Sigmoid colon (tissue), 4 donors: ENCODE data around the gene BTBD9.

Experiments used
- EP300 ChIP-seq, 4 donors: sonication (generic); formaldehyde crosslinking; IDR thresholded peaks; one replicate each; pipeline ENCODE4 v1.6.1; 2017; ENCODE audit warnings: antibody characterized with exemption in 4 of 4
- POLR2A ChIP-seq, 2 donors: fragments of 450-650 bp; IDR thresholded peaks; one replicate each; pipeline ENCODE4 v1.6.1; 2016; ENCODE audit warnings: antibody characterized with exemption in 2 of 2, mild to moderate bottlenecking in 2 of 2, moderate library complexity in 2 of 2
- POLR2AphosphoS5 ChIP-seq, 4 donors: sonication (generic); formaldehyde crosslinking; IDR thresholded peaks; one replicate each; pipeline ENCODE4 v1.6.1; 2017; ENCODE audit warnings: antibody characterized with exemption in 4 of 4
- TF ChIP-seq, protein P1 (sequence below), 4 experiments: fragments of 450-650 bp in 3 of 4; fragments of 200-600 bp in 1 of 4; IDR thresholded peaks; one replicate each; pipeline ENCODE4 v1.5.1; 2016 to 2019; ENCODE audit warnings: antibody characterized with exemption in 4 of 4, mild to moderate bottlenecking in 3 of 4, moderate library complexity in 2 of 4

DNA sequence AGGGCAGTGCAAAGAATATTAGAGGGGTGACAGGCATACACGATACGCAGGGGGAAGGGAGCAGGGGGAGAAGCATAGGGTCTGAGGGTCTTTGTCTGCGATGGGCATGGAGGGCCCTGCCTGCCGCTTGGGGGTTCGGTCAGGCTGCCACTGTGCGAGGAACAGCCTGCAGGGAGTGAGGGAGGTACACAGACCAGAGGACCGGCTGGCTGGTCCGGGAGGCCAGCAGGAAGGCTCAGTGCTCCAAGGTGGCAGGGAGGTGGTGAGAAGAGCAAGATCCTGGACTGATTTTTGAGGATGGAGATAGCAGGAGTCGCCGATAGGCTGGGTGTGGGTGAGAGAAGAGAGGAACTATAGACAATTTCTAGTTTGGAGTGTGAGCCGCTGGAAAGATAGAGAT is 481.8 kb downstream of the BTBD9 start:
- TF ChIP-seq POLR2A (IDR thresholded peaks at IDR 0.05): no peak
- TF ChIP-seq, protein P1, sequence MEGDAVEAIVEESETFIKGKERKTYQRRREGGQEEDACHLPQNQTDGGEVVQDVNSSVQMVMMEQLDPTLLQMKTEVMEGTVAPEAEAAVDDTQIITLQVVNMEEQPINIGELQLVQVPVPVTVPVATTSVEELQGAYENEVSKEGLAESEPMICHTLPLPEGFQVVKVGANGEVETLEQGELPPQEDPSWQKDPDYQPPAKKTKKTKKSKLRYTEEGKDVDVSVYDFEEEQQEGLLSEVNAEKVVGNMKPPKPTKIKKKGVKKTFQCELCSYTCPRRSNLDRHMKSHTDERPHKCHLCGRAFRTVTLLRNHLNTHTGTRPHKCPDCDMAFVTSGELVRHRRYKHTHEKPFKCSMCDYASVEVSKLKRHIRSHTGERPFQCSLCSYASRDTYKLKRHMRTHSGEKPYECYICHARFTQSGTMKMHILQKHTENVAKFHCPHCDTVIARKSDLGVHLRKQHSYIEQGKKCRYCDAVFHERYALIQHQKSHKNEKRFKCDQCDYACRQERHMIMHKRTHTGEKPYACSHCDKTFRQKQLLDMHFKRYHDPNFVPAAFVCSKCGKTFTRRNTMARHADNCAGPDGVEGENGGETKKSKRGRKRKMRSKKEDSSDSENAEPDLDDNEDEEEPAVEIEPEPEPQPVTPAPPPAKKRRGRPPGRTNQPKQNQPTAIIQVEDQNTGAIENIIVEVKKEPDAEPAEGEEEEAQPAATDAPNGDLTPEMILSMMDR (IDR thresholded peaks at IDR 0.05): no peak
- TF ChIP-seq POLR2AphosphoS5 (IDR thresholded peaks at IDR 0.05): no peak
- no peak for TF ChIP-seq EP300 (IDR thresholded peaks at IDR 0.05)
